Measurements from ENCODE around the gene UNKL. TPM values are rescaled to one million over a fixed set of nuclear protein-coding genes. Genes with fewer than 3 reads are reported as not detected.

The UNKL gene
- total RNA-seq, 2 experiments from 2014 or later: 31.3 to 32.8 TPM

DNA sequence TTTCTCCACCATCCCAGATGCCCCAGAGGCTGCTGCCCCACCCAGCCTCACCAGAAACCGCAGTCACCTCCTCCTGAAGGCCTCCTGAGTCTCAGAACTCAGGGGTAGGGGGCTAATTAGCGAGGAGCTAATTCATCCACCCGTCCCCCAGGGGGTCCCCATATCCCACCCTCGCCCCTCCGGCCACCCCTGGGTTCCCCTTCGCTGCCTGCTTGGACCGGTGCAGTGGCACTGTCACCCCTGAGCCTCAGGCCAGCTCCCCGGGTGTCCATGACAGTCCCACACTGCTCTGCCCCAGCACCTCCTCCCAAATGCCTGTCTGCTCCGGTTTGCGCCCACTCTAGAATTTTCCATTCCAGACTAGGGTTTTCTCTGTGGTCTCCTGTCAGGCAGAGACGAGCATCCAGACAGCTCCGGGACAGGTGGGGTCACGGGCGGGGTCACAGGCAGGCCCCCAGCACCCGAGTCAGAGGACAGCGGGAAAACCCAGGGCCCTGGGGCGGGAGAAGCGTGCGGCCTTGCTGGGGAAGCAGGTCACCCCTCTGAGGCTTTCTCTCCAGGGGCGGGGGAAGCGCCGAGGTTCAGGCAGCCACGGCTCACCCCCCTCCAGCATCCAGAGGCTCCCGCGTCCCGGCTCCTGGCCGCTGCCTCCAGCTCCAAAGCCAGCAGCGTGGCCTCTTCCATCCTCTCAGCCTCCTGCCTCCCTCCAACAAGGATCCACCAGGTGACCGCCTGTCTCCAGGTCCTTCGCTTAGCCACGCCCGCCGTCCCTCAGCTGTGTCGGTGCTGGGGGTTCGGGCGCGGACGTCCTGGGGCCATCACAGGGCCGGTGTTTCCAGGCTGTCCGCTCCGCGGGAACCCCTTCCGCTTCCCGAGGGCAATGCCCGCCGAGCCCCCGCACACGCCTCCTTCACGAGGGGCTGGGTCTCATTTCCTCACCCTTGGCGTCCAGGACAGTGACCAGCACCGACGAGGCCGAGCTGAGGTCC is 13.3 kb upstream of the UNKL start:
- H3K9me3 Mint-ChIP-seq (ENCODE audit: low read depth): no peaks in the 10 kb centered on the region
- ATAC-seq (no peak), DNase-seq (no peak)
- no peaks in the 10 kb centered on the region for H3K4me1 Mint-ChIP-seq
- H3K4me3 Mint-ChIP-seq: no peak overlapping the region
- H3K27ac Mint-ChIP-seq: no peak overlapping the region
- no peaks in the 10 kb centered on the region for H3K36me3 Mint-ChIP-seq (ENCODE audit: low read depth)
- intact Hi-C loops (cut with DNase I, micrococcal nuclease): no loop called here
- no peaks in the 10 kb centered on the region for H3K27me3 Mint-ChIP-seq
- POLR2A ChIA-PET: no interaction called here
- CTCF ChIA-PET: interaction anchor here (0.5 to 1.3 kb wide), 4 partner anchors 20 to 108 kb away, joined by 3 read pairs; no protein-coding TSS in a partner anchor

DNA sequence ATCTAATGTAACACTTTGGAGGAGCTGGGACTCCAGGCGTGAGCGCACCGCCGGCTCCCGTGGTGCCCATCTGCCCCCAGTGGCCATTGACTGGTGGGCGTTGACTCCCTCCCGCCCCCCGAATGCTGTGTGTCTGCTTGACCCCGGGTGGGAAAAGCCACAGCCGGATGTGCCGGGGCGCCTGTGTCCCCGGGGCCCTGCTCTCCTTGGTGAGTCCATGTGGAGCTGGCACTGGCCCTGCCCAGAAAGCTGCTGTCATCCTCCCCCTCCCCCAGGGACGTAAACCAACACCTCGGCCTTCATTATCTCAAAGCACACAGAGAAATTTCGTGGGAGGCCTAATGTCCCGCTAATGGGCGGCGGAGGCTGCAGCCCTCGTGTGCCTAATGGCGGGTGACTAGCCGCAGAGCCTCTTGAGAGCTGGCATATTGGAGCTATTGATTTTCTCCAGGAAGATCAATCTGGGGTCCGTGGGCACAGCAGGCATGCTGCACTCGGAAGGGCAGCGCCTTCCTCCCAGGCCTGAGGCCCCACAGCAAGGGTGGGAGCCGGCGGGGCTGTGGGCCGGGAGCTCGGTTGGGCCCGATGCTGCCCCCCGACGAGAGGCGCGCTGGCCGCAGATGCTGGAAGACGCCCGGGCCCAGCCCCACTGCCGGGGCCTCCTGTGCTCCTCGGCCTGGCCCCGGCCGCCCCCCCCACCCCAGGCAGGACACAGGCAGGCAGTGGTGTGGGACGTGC is 12.4 kb upstream of the UNKL start:
- CTCF ChIA-PET: interaction anchor here (0.5 to 1.3 kb wide), 2 partner anchors 19 to 26 kb away, joined by 3 read pairs; no protein-coding TSS in a partner anchor
- H3K4me3 Mint-ChIP-seq: no peak overlapping the region
- intact Hi-C loops (cut with DNase I, micrococcal nuclease): no loop called here
- POLR2A ChIA-PET: no interaction called here
- H3K27me3 Mint-ChIP-seq: no peaks in the 10 kb centered on the region
- H3K27ac Mint-ChIP-seq: no peak overlapping the region
- no peaks in the 10 kb centered on the region for H3K36me3 Mint-ChIP-seq (ENCODE audit: low read depth)
- no peak for DNase-seq
- H3K4me1 Mint-ChIP-seq: peaks cover 4% of the 10 kb centered on the region
- ATAC-seq: no peak
- H3K9me3 Mint-ChIP-seq (ENCODE audit: low read depth): no peaks in the 10 kb centered on the region

DNA sequence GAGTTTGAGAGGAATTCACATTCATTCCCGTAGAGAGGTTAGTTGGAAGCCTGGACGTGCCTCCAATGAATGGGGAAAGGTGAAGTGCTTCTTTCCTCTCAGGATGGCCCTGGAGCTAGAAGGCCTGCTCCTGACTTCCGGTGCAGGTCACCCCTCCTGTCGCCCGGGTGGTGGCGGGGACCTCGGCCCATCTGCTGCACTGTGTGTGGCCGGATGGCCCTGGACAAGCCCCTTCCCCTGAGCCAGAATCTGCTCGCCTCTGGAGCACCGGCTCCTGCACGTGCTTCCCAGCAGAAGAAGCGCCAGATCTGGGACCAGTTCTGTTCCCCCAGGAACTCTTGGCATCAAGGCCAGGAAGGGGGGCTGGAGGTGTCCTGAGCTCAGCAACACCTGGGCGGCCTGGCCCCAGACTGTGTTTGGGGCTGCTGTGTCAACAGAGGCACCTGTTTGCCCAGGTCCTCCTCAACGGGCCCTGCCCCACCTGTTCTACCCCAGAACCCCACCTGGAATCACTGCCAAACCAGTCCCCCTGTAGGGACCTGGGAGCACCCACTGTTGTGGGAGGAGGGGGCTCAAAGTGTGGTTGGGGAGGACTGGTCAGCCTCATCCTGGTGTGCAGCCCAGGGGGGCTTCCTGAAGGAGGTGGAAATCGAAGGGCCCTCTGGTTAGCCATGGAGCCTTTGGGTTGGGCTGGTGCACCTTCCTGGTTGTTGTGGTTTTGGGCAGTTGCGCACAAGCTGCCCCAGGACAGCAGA is 11.3 kb upstream of the UNKL start:
- no peak overlapping the region for H3K4me3 Mint-ChIP-seq
- DNase-seq: no peak
- H3K27me3 Mint-ChIP-seq: no peaks in the 10 kb centered on the region
- ChIA-PET POLR2A (interaction anchor here (0.6 kb wide), 1 partner anchor 18 kb away, joined by 4 read pairs; no protein-coding TSS in a partner anchor), CTCF (interaction anchor here (0.7 kb wide), 1 partner anchor 10 kb away, joined by 3 read pairs; no protein-coding TSS in a partner anchor)
- no peak overlapping the region for H3K27ac Mint-ChIP-seq
- H3K36me3 Mint-ChIP-seq (ENCODE audit: low read depth): no peaks in the 10 kb centered on the region
- ATAC-seq: no peak
- peaks cover 12% of the 10 kb centered on the region for H3K4me1 Mint-ChIP-seq
- intact Hi-C loops (cut with DNase I, micrococcal nuclease): no loop called here
- H3K9me3 Mint-ChIP-seq (ENCODE audit: low read depth): no peaks in the 10 kb centered on the region

DNA sequence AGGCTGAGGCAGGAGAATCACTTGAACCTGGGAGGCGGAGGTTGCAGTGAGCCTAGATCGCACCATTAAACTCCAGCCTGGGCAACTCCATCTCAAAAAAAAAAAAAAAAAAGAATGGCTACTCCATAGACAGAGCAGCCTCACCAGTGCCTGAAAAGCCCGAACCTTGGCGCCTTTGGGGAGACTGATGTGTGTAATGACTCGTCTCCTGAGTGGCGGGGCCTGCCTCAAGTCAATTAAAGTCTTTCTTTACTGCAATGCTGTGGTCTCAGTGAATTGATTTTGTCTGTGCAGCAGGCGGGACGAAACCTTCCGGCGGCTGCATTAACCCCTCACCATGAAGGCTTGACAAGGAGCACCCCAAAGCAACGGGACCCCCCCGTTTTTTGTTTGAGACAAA is 9.5 kb upstream of the UNKL start:
- peak; percentile 47 for DNase-seq
- no peak overlapping the region for H3K27ac Mint-ChIP-seq
- H3K27me3 Mint-ChIP-seq: no peaks in the 10 kb centered on the region
- no peak overlapping the region for H3K4me3 Mint-ChIP-seq
- no peaks in the 10 kb centered on the region for H3K9me3 Mint-ChIP-seq (ENCODE audit: low read depth)
- POLR2A ChIA-PET: no interaction called here
- CTCF ChIA-PET: no interaction called here
- peaks cover 13% of the 10 kb centered on the region for H3K4me1 Mint-ChIP-seq
- ATAC-seq: no peak
- intact Hi-C loops (cut with DNase I, micrococcal nuclease): loop anchor here in 1 of 2 experiments (5.0 kb wide), 2 partner anchors 518 to 742 kb away; partner anchors contain the start of genes JMJD8, MSRB1 and STUB1
- peaks cover 3% of the 10 kb centered on the region for H3K36me3 Mint-ChIP-seq (ENCODE audit: low read depth)

- ChIA-PET CTCF (interaction anchor here (1.4 kb wide), 1 partner anchor 256 kb away, joined by 4 read pairs; the partner anchor contains the start of gene JPT2), POLR2A (no interaction called here)
- Mint-ChIP-seq H3K27ac (peak overlapping the region; percentile 96), H3K4me1 (peaks cover 25% of the 10 kb centered on the region), H3K27me3 (no peaks in the 10 kb centered on the region), H3K4me3 (peak overlapping the region; percentile 40), H3K36me3 (ENCODE audit: low read depth) (peaks cover 7% of the 10 kb centered on the region), H3K9me3 (ENCODE audit: low read depth) (no peaks in the 10 kb centered on the region)
- intact Hi-C loops (cut with DNase I, micrococcal nuclease): loop anchor here in 1 of 2 experiments (5.0 kb wide), 2 partner anchors 520 to 740 kb away; partner anchors contain the start of genes JMJD8, MSRB1 and STUB1
- ATAC-seq (no peak), DNase-seq (no peak)
These were observed 7.6 kb upstream of the UNKL start for GRCh38 chr16:1422076-1422475.

DNA sequence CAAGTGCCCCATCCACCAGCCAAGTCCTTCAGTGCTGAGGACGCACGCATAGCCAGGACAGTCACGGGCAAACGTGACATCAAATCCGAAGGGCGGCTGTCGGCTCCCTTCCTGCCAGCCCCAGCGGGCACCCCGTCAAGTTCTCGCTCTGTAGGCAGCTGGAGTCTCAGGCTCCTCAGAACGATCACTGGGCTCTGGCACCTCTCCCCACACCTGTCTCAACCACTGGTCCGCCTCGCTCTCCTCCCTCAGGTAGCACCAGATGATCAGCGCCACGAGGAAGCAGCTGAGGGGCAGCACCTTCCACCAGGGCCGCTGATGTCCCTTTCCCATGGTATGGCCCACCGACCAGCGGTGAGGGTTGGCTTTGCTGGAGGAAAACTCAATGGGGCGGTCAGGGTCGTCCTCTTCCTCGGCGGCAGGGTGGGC is 5.6 kb upstream of the UNKL start:
- intact Hi-C loops (cut with DNase I, micrococcal nuclease): loop anchor here (1.0 to 5.0 kb wide), 21 partner anchors 41 to 1263 kb away; partner anchors contain the start of genes CLCN7 (in 2 of the 2), UBE2I (in 2 of the 2), GNPTG (in 1 of the 2) and JMJD8 (in 1 of the 2)
- ChIA-PET POLR2A (interaction anchor here (0.7 to 1.2 kb wide), 9 partner anchors 15 to 741 kb away, joined by 3 to 8 read pairs (median 4); partner anchors contain the start of genes MAPK8IP3, NUBP2, RPS2 and SPSB3), CTCF (interaction anchor here (1.0 to 1.5 kb wide), 4 partner anchors 40 to 362 kb away, joined by 4 to 5 read pairs (median 5); partner anchors contain the start of genes MAPK8IP3, NUBP2 and SPSB3)
- H3K9me3 Mint-ChIP-seq (ENCODE audit: low read depth): no peaks in the 10 kb centered on the region
- peak overlapping the region; percentile 70 for H3K27ac Mint-ChIP-seq
- peaks cover 7% of the 10 kb centered on the region for H3K36me3 Mint-ChIP-seq (ENCODE audit: low read depth)
- H3K27me3 Mint-ChIP-seq: no peaks in the 10 kb centered on the region
- peaks cover 25% of the 10 kb centered on the region for H3K4me1 Mint-ChIP-seq
- DNase-seq (peak; percentile 32), ATAC-seq (no peak)
- H3K4me3 Mint-ChIP-seq: peak overlapping the region; percentile 84

- ATAC-seq (no peak), DNase-seq (no peak)
- Mint-ChIP-seq H3K27ac (no peak overlapping the region), H3K4me3 (no peak overlapping the region), H3K9me3 (ENCODE audit: low read depth) (no peaks in the 10 kb centered on the region), H3K36me3 (ENCODE audit: low read depth) (peaks cover 7% of the 10 kb centered on the region), H3K4me1 (peaks cover 26% of the 10 kb centered on the region), H3K27me3 (no peaks in the 10 kb centered on the region)
- ChIA-PET POLR2A (no interaction called here), CTCF (interaction anchor here (0.7 kb wide), 1 partner anchor 9 kb away, joined by 3 read pairs; no protein-coding TSS in a partner anchor)
- intact Hi-C loops (cut with DNase I, micrococcal nuclease): no loop called here
These were observed 2.0 kb upstream of the UNKL start for GRCh38 chr16:1416521-1416941.

- peaks cover 24% of the 10 kb centered on the region for H3K4me1 Mint-ChIP-seq
- H3K27me3 Mint-ChIP-seq: no peaks in the 10 kb centered on the region
- peak; percentile 72 for ATAC-seq
- ChIA-PET CTCF (interaction anchor here (0.8 to 1.0 kb wide), 2 partner anchors 48 to 102 kb away, joined by 3 read pairs; no protein-coding TSS in a partner anchor), POLR2A (no interaction called here)
- no peaks in the 10 kb centered on the region for H3K9me3 Mint-ChIP-seq (ENCODE audit: low read depth)
- H3K4me3 Mint-ChIP-seq: peak overlapping the region; percentile 81
- H3K27ac Mint-ChIP-seq: peak overlapping the region; percentile 81
- intact Hi-C loops (cut with DNase I, micrococcal nuclease): loop anchor here (1.0 to 5.0 kb wide), 7 partner anchors 35 to 827 kb away; partner anchors contain the start of genes FAHD1 (in 1 of the 2), GNPTG (in 1 of the 2), HAGH (in 1 of the 2) and TSR3 (in 1 of the 2)
- peaks cover 4% of the 10 kb centered on the region for H3K36me3 Mint-ChIP-seq (ENCODE audit: low read depth)
- peak; percentile 85 for DNase-seq
These were observed 596 bp downstream of the UNKL start for GRCh38 chr16:1413684-1414531.

GRCh38 chr16:1412847-1413246 is 1.7 kb downstream of the UNKL start:
- H3K4me3 Mint-ChIP-seq: peak overlapping the region; percentile 81
- no peak for ATAC-seq
- no peaks in the 10 kb centered on the region for H3K9me3 Mint-ChIP-seq (ENCODE audit: low read depth)
- peaks cover 2% of the 10 kb centered on the region for H3K36me3 Mint-ChIP-seq (ENCODE audit: low read depth)
- POLR2A ChIA-PET: no interaction called here
- H3K27ac Mint-ChIP-seq: no peak overlapping the region
- DNase-seq: no peak
- CTCF ChIA-PET: interaction anchor here (0.8 to 1.0 kb wide), 3 partner anchors 16 to 101 kb away, joined by 3 read pairs; no protein-coding TSS in a partner anchor
- no peaks in the 10 kb centered on the region for H3K27me3 Mint-ChIP-seq
- intact Hi-C loops (cut with DNase I, micrococcal nuclease): loop anchor here (1.0 to 5.0 kb wide), 4 partner anchors 36 to 826 kb away; partner anchors contain the start of genes GNPTG (in 1 of the 2) and TSR3 (in 1 of the 2)
- H3K4me1 Mint-ChIP-seq: peaks cover 22% of the 10 kb centered on the region
